PC-3 (cell line): Measurements from ENCODE around the gene FAM186B. TPM values are rescaled to one million over a fixed set of nuclear protein-coding genes. Genes with fewer than 3 reads are reported as not detected.

ENCODE experiments used
- ATAC-seq: fragments of 200-7000 bp; cut with Tn5 transposase; 2 replicates; pipeline ENCODE4 v1.9.1; 2020; ENCODE audit warnings: mild to moderate bottlenecking, moderate library complexity
- BruUV-seq: library from RNA; stranded (reverse); fragments of 400-500 nt; replicated peaks from 2 replicates; lab custom pipeline; 2021; lab: Mats Ljungman, UMichigan
- CTCF ChIA-PET: fragments of 300-600 bp; sonication (Branson Sonifier 250); formaldehyde crosslinking; loops from one replicate; lab custom pipeline; 2022; ENCODE audit warnings: antibody characterized with exemption; lab: Charles Lee
- POLR2A ChIA-PET: fragments of 300-600 bp; sonication (Branson Sonifier 250); formaldehyde crosslinking; loops from one replicate; lab custom pipeline; 2022; ENCODE audit warnings: antibody characterized with exemption; ENCODE audit not compliant: unreplicated experiment; lab: Charles Lee
- DNase-seq: peaks from one replicate; pipeline ENCODE4 v3.0.0-alpha.2; 2015
- H2AFZ ChIP-seq: fragments of 300-600 bp; sonication (generic); 2 replicates; pipeline ENCODE4 v1.6.0; 2016; ENCODE audit warnings: antibody characterized with exemption, low read length
- H3F3A ChIP-seq: fragments of 300-600 bp; sonication (generic); one replicate; pipeline ENCODE4 v1.6.0; 2017; ENCODE audit warnings: antibody characterized with exemption, low read length, control low read depth, mild to moderate bottlenecking; ENCODE audit not compliant: unreplicated experiment
- H3K27ac ChIP-seq: fragments of 300-600 bp; sonication (generic); 2 replicates; pipeline ENCODE4 v1.5.1; 2016; ENCODE audit warnings: mild to moderate bottlenecking, low read length
- H3K27me3 ChIP-seq: fragments of 300-600 bp; sonication (generic); 2 replicates; pipeline ENCODE4 v1.6.1; 2016; ENCODE audit warnings: low read length, mixed read lengths
- H3K36me3 ChIP-seq: fragments of 300-600 bp; sonication (generic); 2 replicates; pipeline ENCODE4 v1.6.1; 2016; ENCODE audit warnings: low read depth, mixed run types, low read length, mixed read lengths
- H3K4me1 ChIP-seq: fragments of 300-600 bp; sonication (generic); 2 replicates; pipeline ENCODE4 v1.5.1; 2016; ENCODE audit warnings: low read length; ENCODE audit not compliant: insufficient read depth
- H3K4me2 ChIP-seq: fragments of 300-600 bp; sonication (generic); 2 replicates; pipeline ENCODE4 v1.6.0; 2016; ENCODE audit warnings: low read length
- H3K4me3 ChIP-seq: fragments of 300-600 bp; sonication (generic); 2 replicates; pipeline ENCODE4 v1.5.1; 2016; ENCODE audit warnings: mild to moderate bottlenecking, low read length, mixed read lengths
- H3K79me2 ChIP-seq: fragments of 300-600 bp; sonication (generic); 2 replicates; pipeline ENCODE4 v1.6.1; 2017; ENCODE audit warnings: low read length, mixed read lengths
- H3K9ac ChIP-seq: fragments of 300-600 bp; sonication (generic); 2 replicates; pipeline ENCODE4 v1.6.0; 2016; ENCODE audit warnings: mild to moderate bottlenecking, low read length
- H3K9me2 ChIP-seq: fragments of 300-600 bp; sonication (generic); replicated peaks from 2 replicates; pipeline ENCODE4 v1.6.1; 2016; ENCODE audit warnings: mixed run types, low read length, mixed read lengths
- H3K9me3 ChIP-seq: fragments of 300-600 bp; sonication (generic); 2 replicates; pipeline ENCODE4 v1.6.1; 2016; ENCODE audit warnings: low read length, mixed read lengths
- H4K20me1 ChIP-seq: fragments of 300-600 bp; sonication (generic); 2 replicates; pipeline ENCODE4 v1.6.1; 2016; ENCODE audit warnings: low read length, mixed read lengths
- EZH2 ChIP-seq: fragments of 300-600 bp; sonication (generic); IDR thresholded peaks from one replicate; pipeline ENCODE4 v1.6.1; 2017; ENCODE audit warnings: antibody characterized with exemption, mild to moderate bottlenecking, low read length; ENCODE audit not compliant: unreplicated experiment
- EZH2phosphoT487 ChIP-seq: fragments of 300-600 bp; sonication (generic); IDR thresholded peaks from 2 replicates; pipeline ENCODE4 v1.6.1; 2018; ENCODE audit warnings: mild to moderate bottlenecking, antibody characterized with exemption, low read length, borderline replicate concordance
- intact Hi-C: fragments of 100-400 bp; cut with micrococcal nuclease; formaldehyde crosslinking; loops from 2 replicates; pipeline ENCODE4 v1.9.0; 2023
- total RNA-seq: library from RNA; depleted of rRNA; stranded (reverse); fragments of >200 nt; gene quantifications from 2 replicates; pipeline ENCODE4 v1.2.3, GENCODE V29; 2014
- TF ChIP-seq, protein P1 (sequence below): fragments of 300-600 bp; sonication (generic); conservative IDR thresholded peaks from 2 replicates; pipeline ENCODE4 v1.5.1; 2017; ENCODE audit warnings: antibody characterized with exemption, low read depth, mild to moderate bottlenecking, low read length

FAM186B gene
- total RNA-seq, 1 experiment from 2014 or later, result 0.80 TPM

DNA sequence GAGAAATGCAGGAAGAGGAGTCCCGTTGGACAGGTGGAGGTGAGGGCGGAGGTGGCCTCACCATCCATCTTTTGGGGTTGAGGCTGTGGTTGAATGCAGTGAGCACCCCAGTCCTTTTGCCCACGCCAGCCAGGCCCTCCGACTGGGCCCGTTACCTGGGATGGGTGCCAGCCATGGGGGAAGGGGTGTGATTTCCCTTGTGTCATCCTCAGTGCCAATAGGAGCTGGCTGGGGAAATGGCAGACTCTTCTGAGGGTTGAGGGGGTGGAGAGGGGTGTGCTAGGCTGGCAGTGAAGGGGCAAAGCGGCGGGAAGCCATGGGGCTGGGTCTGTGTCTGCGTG lies 57.0 kb downstream of the FAM186B start:
- Histone ChIP-seq H3K4me3 (no peak overlapping the region), H3K4me2 (0 out of 2 replicates have a peak overlapping the region, but pooled peaks have one; percentile 26), H3F3A (no peaks in the 10 kb centered on the region), H3K36me3 (no peaks in the 10 kb centered on the region), H4K20me1 (no peaks in the 10 kb centered on the region), H3K9me3 (no peaks in the 10 kb centered on the region), H3K9me2 (no peaks in the 10 kb centered on the region), H3K79me2 (no peaks in the 10 kb centered on the region), H3K27ac (no peak overlapping the region), H2AFZ (peak overlapping the region; percentile 50; the same call in 1 of the 2 replicates), H3K27me3 (no peaks in the 10 kb centered on the region), H3K9ac (no peak overlapping the region), H3K4me1 (no peaks in the 10 kb centered on the region)
- ATAC-seq (no peak), DNase-seq (no peak)
- TF ChIP-seq, protein P1, sequence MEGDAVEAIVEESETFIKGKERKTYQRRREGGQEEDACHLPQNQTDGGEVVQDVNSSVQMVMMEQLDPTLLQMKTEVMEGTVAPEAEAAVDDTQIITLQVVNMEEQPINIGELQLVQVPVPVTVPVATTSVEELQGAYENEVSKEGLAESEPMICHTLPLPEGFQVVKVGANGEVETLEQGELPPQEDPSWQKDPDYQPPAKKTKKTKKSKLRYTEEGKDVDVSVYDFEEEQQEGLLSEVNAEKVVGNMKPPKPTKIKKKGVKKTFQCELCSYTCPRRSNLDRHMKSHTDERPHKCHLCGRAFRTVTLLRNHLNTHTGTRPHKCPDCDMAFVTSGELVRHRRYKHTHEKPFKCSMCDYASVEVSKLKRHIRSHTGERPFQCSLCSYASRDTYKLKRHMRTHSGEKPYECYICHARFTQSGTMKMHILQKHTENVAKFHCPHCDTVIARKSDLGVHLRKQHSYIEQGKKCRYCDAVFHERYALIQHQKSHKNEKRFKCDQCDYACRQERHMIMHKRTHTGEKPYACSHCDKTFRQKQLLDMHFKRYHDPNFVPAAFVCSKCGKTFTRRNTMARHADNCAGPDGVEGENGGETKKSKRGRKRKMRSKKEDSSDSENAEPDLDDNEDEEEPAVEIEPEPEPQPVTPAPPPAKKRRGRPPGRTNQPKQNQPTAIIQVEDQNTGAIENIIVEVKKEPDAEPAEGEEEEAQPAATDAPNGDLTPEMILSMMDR, result no peak
- TF ChIP-seq EZH2phosphoT487, result no peak
- TF ChIP-seq EZH2, result no peak
- ChIA-PET CTCF (no interaction called here), POLR2A (no interaction called here)
- no TSS peak for BruUV-seq
- intact Hi-C loops, result no loop called here

DNA sequence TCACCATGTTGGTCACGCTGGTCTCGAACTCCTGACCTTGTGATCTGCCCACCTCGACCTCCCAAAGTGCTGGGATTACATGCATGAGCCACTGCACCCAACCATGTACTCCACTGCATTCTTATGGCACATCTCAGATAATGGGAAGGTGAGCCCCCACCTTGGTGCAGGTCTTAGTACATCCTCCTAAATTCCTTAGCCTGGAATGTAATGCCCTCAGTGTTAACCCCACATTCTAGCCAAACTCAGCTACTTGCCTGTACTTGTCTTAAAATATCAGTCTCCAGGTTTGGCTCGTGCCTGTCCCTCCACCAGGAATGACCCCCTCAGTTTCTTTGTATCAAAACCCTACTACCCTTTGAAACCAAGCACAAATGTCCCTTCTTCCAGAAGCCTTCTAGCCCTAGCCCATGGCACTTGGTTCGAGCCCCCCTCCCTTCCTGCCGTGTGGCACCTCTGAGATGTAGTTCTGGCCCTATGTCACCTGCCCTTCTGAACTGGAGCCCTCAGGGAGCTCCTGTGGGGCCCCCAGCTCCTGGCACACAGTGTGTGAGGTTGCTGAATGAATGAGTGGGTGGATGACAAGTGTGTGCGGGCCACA lies 58.2 kb downstream of the FAM186B start:
- Histone ChIP-seq H3K4me1 (no peaks in the 10 kb centered on the region), H3K79me2 (no peaks in the 10 kb centered on the region), H3K27ac (no peak overlapping the region), H4K20me1 (no peaks in the 10 kb centered on the region), H3K36me3 (no peaks in the 10 kb centered on the region), H2AFZ (no peak overlapping the region), H3K27me3 (no peaks in the 10 kb centered on the region), H3K4me2 (no peak overlapping the region), H3K9me2 (no peaks in the 10 kb centered on the region), H3F3A (no peaks in the 10 kb centered on the region), H3K9ac (no peak overlapping the region), H3K9me3 (no peaks in the 10 kb centered on the region), H3K4me3 (no peak overlapping the region)
- ChIA-PET CTCF (no interaction called here), POLR2A (no interaction called here)
- intact Hi-C loops, result no loop called here
- BruUV-seq, result no TSS peak
- DNase-seq (no peak), ATAC-seq (no peak)
- TF ChIP-seq, protein P1, result no peak
- TF ChIP-seq EZH2 (no peak), EZH2phosphoT487 (no peak)

DNA sequence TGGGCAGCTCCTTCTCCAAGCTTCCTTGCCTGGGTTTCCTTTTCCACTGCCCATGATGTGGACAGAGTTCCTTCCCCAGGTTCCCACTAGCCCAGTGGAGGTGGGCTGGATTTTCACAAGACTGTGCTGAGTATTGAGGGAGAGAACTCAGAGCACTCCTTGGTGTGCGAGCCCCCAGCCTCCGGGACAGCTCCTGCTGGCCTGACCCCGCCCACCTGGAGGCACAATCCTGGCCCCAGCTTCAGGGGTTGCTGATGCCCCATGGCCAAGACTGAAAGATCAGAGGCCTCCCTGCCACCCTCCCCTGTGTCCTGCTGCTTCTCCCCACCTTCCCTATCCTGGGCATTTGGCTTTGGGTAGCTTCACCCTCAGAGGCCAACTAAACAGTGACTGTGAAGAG lies 59.0 kb downstream of the FAM186B start:
- Histone ChIP-seq H4K20me1 (no peaks in the 10 kb centered on the region), H3K79me2 (no peaks in the 10 kb centered on the region), H3K9me2 (no peaks in the 10 kb centered on the region), H3K9me3 (no peaks in the 10 kb centered on the region), H3K27ac (no peak overlapping the region), H3K36me3 (no peaks in the 10 kb centered on the region), H3F3A (no peaks in the 10 kb centered on the region), H3K4me1 (no peaks in the 10 kb centered on the region), H2AFZ (no peak overlapping the region), H3K4me3 (no peak overlapping the region), H3K9ac (no peak overlapping the region), H3K27me3 (no peaks in the 10 kb centered on the region), H3K4me2 (no peak overlapping the region)
- TF ChIP-seq, protein P1, result no peak
- TF ChIP-seq EZH2, result no peak
- no peak for TF ChIP-seq EZH2phosphoT487
- ATAC-seq, result no peak
- intact Hi-C loops, result no loop called here
- no TSS peak for BruUV-seq
- CTCF ChIA-PET, result no interaction called here
- POLR2A ChIA-PET, result no interaction called here
- DNase-seq, result no peak
